C4-2B (cell line): ENCODE measurements around the gene WHRN.

Experiments
- ZFX ChIP-seq: fragments of 450-650 bp; IDR thresholded peaks from 2 replicates; pipeline ENCODE4 v1.6.1; 2017
- TF ChIP-seq, protein P1 (sequence below): fragments of 450-650 bp; conservative IDR thresholded peaks from 2 replicates; pipeline ENCODE4 v1.5.1; 2017; ENCODE audit warnings: mild to moderate bottlenecking

DNA sequence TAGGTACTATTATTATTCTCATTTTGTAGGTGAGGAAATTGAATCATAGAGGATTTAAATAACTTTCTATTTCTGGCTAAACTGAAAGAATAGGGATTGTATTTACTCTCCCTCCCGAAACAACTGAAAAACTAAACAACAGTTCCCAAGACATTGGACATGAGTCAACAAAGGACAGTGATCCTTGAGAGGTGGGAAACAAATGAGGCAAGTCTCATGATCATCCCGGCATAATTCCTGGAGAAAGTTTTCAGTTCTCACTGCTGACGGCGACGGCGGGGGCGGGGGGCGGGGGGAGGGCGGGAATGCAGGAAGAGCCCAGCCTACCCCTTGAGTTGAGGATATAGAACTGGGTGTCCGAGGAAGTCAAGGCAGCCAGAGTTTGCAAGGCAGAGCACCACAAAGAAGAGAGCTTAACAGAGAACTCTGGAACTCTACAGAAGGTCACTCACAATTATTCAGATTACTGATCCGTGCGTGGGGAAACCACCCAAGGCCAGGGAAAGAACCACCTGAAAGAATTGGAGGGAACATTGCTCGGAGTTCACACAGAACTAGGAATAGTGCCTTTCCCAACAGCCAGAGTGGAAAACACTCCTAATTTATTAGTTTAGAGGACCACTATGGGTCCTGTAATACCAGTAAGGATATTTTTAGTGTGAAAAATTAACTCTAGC, 27.4 kb upstream of the WHRN start:
- TF ChIP-seq, protein P1, sequence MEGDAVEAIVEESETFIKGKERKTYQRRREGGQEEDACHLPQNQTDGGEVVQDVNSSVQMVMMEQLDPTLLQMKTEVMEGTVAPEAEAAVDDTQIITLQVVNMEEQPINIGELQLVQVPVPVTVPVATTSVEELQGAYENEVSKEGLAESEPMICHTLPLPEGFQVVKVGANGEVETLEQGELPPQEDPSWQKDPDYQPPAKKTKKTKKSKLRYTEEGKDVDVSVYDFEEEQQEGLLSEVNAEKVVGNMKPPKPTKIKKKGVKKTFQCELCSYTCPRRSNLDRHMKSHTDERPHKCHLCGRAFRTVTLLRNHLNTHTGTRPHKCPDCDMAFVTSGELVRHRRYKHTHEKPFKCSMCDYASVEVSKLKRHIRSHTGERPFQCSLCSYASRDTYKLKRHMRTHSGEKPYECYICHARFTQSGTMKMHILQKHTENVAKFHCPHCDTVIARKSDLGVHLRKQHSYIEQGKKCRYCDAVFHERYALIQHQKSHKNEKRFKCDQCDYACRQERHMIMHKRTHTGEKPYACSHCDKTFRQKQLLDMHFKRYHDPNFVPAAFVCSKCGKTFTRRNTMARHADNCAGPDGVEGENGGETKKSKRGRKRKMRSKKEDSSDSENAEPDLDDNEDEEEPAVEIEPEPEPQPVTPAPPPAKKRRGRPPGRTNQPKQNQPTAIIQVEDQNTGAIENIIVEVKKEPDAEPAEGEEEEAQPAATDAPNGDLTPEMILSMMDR = no peak
- TF ChIP-seq ZFX = no peak
